Peyer's patch (tissue), 4 donors: ENCODE data around the gene STK32B.

Source experiments
- CTCF ChIP-seq, 6 experiments: fragments of 450-650 bp in 4 of 6; fragments of 200-600 bp in 2 of 6; sonication (generic) in 1 of 6; IDR thresholded peaks; one replicate each; pipeline ENCODE4 v1.5.1; 2017 to 2019; ENCODE audit warnings: antibody characterized with exemption in 6 of 6, mild to moderate bottlenecking in 3 of 6, moderate library complexity in 1 of 6
- POLR2A ChIP-seq, 2 donors: fragments of 450-650 bp; IDR thresholded peaks; one replicate each; pipeline ENCODE4 v1.5.1; 2017; ENCODE audit warnings: antibody characterized with exemption in 2 of 2, mild to moderate bottlenecking in 2 of 2, moderate library complexity in 2 of 2

GRCh38 chr4:5378002-5378401 lies 326.7 kb downstream of the STK32B start:
- TF ChIP-seq CTCF (IDR thresholded peaks at IDR 0.05) (no peak), POLR2A (IDR thresholded peaks at IDR 0.05) (no peak)
